ENCODE measurements around the gene UQCRC1.

UQCRC1 gene

GRCh38 chr3:48609088-48610005 is at the start of gene UQCRC1:
Gene UQCRC1 (minus strand): TSS chr3:48609646. CDS start chr3:48609620, 26 bp downstream.
- peak; percentile 88 for DNase-seq

- peak; percentile 14 for DNase-seq
Observed at GRCh38 chr3:48656841-48657281, 47.4 kb upstream of the UQCRC1 start.

GRCh38 chr3:48656061-48656840 is 46.8 kb upstream of the UQCRC1 start:
- peak; percentile 78 for DNase-seq

GRCh38 chr3:48655606-48656005 is 46.2 kb upstream of the UQCRC1 start:
- DNase-seq, result peak; percentile 37

GRCh38 chr3:48655063-48655462 is 45.6 kb upstream of the UQCRC1 start:
- DNase-seq, result no peak

GRCh38 chr3:48652923-48653715 is 43.7 kb upstream of the UQCRC1 start:
- DNase-seq, result no peak

GRCh38 chr3:48651771-48652170 is 42.3 kb upstream of the UQCRC1 start:
- no peak for DNase-seq

GRCh38 chr3:48650723-48651122 is 41.3 kb upstream of the UQCRC1 start:
- DNase-seq, result no peak

- DNase-seq, result no peak
Observed at GRCh38 chr3:48648188-48648850, 38.9 kb upstream of the UQCRC1 start.

GRCh38 chr3:48647714-48648113 is 38.3 kb upstream of the UQCRC1 start:
- DNase-seq, result no peak

- DNase-seq, result no peak
Observed at GRCh38 chr3:48644898-48645760, 35.7 kb upstream of the UQCRC1 start.

GRCh38 chr3:48642605-48643004 is 33.2 kb upstream of the UQCRC1 start:
- no peak for DNase-seq

GRCh38 chr3:48641396-48641795 is 31.9 kb upstream of the UQCRC1 start:
- no peak for DNase-seq

GRCh38 chr3:48639944-48640606 is 30.6 kb upstream of the UQCRC1 start:
- no peak for DNase-seq

- DNase-seq, result no peak
Observed at GRCh38 chr3:48637305-48637704, 27.9 kb upstream of the UQCRC1 start.

GRCh38 chr3:48636149-48636655 is 26.8 kb upstream of the UQCRC1 start:
- no peak for DNase-seq

GRCh38 chr3:48635222-48636021 is 26.0 kb upstream of the UQCRC1 start, which contains the start of gene SLC26A6:
Gene SLC26A6 (minus strand): TSS chr3:48635461. CDS start chr3:48635393, 68 bp downstream.
- peak; percentile 90 for DNase-seq

GRCh38 chr3:48634661-48635221 is 25.3 kb upstream of the UQCRC1 start:
- peak; percentile 19 for DNase-seq

- DNase-seq, result no peak
Observed at GRCh38 chr3:48633743-48634142, 24.3 kb upstream of the UQCRC1 start.
